ENCODE data around the gene SEPHS2.
"Not testable (repeated sequence)": the region's sequence is repeated elsewhere in the genome, so short reads cannot be mapped to it uniquely, and the experiment has no call there.

SEPHS2 gene

DNA sequence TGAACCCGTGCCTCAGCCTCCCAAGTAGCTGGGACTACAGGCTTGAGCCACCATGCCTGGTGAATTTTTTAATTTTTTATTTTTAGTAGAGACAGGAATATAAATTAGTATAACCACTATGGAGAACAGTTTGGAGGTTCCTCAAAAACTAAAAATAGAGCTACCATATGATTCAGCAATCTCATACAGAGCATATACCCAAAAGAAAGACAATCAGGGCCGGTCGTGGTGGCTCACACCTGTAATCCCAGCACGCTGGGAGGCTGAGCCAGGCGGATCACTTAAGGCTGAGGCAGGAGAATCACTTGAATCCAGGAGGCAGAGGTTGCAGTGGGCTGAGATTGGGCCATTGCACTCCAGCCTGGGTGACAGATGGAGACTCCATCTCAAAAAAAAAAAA lies 15.8 kb upstream of the SEPHS2 start:
- not testable (repeated sequence) for DNase-seq

DNA sequence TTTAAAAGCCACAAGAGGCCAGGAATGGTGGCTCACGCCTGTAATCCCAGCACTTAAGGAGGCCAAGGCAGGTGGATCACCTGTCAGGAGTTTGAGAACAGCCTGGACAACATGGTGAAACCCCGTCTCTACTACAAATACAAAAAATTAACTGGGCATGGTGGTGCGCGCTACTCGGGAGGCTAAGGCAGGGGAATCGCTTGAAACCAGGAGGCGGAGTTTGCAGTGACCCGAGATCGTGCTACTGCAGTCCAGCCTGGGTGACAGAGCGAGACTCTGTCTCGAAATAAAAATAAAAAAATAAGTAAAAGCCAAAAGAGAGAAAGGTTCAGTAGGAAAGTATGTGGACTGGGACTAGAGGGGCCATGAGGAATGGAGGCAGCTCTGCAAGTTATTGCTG lies 13.8 kb upstream of the SEPHS2 start:
- DNase-seq: no peak

DNA sequence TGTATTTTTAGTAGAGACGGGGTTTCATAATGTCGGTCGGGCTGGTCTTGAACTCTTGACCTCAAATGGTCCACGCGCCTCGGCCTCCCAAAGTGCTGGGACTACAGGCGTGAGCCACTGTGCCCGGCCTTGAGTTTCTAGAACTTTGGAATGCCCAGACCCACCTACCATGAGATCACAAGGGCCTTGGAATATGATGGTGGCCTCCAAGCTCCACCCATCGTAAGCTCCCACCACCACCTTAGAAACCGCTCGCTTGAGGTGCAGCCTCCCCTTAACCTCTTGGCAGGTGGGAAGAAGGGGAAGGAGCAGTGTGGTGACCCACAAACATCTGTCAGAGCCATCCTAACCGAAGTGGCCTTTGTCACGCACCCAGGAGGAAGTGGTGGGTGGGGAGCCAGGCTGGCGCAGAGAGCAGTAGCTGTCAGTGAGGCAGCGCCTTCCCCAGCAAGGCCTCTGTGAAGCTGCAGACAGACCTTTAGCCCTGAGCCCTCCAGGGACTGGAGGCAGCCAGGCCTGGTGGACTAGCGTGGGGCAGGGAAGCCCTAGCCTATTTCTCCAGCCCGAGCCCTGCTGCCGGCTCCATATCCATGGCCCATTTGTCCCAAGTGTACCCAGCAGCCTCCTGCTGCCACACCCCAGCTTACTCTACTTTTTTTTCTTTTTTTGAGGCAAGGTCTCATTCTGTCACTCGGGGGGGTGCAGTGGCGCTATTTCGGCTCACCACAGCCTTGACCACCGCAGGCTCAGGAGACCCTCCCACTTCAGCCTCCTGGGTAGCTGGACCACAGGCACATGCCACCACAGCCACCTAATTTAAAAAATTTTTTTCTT lies 13.1 kb upstream of the SEPHS2 start:
- DNase-seq: peak; percentile 90

DNA sequence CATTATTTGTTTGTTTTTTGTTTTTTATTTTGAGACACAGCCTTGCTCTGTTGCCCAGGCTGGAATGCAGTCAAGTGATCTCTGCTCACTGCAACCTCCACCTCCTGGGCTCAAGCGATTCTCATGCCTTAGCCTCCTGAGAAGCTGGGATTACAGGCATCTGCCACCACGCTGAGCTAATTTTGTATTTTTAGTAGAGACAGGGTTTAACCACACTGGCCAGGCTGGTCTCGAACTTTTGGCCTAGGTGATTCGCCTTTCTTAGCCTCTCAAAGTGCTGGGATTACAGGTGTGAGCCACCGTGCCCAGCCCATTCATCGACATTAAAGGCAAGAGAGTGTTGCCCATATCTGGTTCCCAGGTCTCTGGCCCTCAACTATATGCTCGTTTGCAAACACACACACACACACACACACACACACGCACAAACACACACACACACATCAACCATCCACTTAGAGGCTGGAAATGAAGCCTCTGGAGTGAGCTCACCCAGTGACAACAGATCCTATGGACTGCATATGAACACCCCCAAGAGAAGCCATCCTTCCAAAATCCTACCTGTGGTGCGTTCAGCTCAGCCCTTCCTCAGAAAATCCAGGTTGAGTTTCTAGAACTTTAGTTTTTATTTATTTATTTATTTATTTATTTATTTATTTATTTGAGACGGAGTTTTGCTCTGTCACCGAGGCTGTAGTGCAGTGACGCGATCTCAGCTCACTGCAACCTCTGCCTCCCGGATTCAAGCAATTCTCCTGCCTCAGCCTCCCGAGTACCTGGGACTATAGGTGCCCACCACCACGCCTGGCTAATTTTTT lies 12.3 kb upstream of the SEPHS2 start:
- DNase-seq: no peak

GRCh38 chr16:30457256-30457655 lies 11.6 kb upstream of the SEPHS2 start:
- no peak for DNase-seq

DNA sequence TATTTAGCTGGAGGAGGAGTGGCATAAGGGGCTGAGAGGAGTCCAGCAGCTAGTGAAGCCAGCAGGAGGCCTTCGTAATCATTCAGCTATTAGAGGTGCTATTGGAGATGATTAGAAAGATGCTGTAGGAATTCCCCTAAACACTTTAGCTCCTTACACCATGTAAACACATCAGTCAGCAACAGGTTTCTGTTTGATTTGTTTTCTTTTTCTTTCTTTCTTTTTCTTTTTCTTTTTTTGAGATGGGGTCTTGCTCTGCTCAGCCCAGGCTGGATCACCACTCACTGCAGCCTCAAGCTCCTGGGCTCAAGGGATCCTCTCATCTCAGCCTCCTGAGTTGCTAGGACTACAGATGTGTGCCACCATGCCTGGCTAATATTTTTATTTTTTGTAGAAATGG lies 10.6 kb upstream of the SEPHS2 start:
- no peak for DNase-seq

GRCh38 chr16:30452709-30453580 lies 7.3 kb upstream of the SEPHS2 start:
- not testable (repeated sequence) for DNase-seq

DNA sequence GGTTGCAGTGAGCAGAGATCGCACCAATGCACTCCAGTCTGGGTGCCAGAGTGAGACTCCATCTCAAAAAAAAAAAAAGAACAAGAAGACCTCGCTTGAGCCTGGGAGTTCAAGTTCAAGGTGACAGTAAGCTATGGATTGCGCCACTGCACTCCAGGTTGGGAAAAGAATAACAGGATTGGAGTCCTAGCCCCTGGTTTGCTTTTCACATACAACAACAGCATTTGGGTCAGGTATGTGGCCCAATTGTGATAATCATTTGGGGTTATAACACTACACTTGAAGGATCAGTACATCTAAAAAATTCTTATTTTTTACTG lies 3.4 kb upstream of the SEPHS2 start:
- no peak for DNase-seq

- DNase-seq: no peak
Measured at GRCh38 chr16:30447512-30448226, 2.0 kb upstream of the SEPHS2 start.

DNA sequence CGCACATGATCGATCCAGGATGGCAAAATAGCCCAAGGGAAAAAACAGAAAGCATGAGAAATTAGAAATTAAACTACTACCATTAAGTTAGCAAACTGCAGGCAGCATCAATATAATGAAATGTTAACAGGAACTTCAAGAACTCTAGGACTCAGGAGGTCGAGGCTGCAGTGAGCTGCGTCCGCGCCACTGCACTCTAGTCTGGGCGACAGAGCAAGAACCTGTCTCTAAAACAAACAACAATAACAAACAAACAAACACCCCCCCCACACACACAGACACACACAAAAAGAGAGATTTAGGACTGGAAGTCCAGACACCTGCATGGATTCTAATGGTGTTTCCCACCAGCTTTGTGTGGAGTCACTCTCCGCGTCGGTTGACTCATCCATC lies 525 bp upstream of the SEPHS2 start:
- no peak for DNase-seq

DNA sequence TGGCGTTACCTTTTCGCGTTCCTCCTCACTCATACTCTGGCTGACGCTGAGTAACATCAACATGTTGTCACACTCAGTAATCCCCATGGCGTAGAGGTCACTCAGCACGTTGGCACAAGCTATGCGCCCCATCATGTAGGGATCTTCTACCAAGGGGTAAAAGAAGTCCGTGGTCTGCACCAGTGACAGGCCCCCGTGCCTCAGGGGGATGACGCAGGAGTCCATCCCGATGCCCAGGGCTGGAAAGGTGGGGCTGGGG lies 596 bp downstream of the SEPHS2 start:
- no peak for DNase-seq

- DNase-seq: no peak
Measured at GRCh38 chr16:30444231-30445148, 1.2 kb downstream of the SEPHS2 start.

GRCh38 chr16:30443631-30444030 lies 2.0 kb downstream of the SEPHS2 start:
- DNase-seq: no peak

DNA sequence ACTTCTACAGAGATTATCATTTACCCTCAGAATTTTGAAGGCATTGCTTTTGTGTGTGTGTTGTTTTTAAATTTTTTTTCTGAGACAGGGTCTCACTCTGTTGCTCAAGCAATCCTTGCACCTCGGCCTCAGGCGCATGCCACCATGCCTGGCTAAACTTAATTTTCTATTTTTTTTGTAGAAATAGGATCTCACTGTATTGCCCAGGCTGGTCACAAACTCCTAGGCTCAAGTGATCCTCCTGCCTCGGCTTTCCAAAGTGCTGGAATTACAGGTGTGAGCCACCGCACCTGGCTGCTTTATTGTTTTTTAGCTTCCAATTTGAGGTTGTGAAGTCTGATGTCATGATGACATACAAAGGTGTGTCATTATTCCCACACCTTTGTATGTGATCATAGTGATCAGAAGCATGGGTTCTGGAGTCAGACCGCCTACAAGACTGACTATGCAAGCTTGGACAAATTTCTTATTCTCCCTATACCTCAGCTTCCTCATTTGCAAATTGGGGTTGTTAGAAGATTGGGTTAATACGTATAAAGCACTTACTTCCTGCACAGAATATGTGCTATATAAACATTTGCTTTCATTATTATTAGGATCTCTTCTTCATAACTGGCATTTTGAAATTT lies 5.8 kb downstream of the SEPHS2 start:
- no peak for DNase-seq

DNA sequence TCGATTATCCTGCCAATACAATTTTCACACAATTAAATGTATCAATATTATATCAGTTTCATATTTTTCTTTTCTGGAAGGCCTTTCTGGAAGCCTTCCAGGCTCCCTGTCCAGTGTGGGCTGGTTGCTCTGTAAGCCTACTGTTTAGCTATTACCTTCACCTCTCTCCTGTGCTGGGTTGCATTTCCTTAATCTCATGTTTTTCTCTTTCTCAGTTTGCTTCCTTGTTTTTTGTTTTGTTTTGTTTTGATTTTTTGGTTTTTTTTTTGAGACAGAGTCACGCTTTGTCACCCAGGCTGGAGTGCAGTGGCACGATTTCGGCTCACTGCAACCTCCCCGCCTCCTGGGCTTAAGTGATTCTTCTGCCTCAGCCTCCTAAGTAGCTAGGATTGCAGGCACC lies 6.8 kb downstream of the SEPHS2 start:
- DNase-seq: no peak

DNA sequence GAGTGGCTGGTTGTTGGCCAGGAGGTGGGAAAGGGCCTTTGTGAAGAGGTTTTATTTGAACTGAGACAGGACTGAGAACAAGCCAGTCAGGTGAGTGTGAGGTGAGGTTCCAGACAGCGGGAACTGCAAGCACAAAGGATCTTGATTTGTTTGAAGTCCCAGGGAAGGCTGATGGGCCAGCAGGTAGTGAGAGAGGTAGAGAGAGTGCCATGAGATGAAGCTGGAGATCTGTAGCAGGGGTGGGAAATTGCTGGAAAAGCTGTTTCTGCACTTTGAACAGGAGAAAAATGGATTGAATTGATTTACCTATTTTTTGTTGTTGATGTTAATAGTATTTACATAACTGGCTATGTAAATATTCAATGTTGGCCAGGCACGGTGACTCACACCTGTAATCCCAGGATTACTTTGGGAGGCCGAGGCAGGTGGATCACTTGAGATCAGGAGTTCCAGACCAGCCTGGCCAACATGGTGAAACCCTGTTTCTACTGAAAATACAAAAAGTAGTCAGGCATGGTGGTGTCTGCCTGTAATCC lies 8.1 kb downstream of the SEPHS2 start:
- no peak for DNase-seq

DNA sequence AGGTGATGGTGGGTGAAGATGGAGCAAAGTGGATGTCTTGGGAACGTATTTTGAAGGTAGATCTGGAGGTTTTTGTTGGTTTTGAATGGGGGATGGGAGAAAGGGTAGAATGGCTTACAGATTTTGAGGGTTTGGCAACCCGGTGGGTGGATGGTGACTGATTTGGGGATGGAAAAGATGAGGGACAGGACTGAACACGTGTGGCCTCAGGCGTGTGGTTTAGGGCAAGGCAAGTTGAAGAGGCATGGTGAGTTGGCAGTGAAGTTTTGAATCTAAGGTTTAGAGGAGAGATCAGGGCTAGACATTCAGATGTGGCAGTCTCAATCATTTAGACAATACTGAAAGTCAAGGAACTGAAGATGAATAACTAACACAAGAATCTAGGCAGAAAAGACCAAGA lies 10.8 kb downstream of the SEPHS2 start:
- no peak for DNase-seq

DNA sequence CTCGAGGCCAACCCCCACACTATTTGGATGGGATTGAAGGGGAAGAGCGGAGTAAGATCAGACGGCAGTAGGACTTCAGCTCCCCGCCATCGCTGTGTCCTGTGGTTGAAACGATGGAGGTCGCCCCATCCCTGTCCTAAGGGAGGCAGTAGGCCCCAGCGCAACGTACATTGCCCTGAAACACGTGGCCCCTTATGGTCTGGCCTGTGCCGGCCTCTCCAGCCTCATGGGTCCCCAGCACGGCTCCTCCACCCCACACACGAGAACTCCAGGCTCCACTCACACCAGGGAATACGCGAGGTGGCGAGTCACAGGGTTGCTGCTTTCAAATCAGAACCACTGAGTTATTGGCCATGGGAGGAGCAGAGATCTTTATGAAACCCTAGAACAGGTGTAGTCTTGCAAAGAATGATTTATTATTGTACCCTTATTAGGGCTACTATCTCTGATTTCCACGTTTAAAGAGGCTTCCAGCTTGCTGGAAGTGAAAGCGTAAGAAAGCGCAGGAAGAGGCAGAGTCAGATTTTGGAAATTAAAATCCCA lies 15.2 kb downstream of the SEPHS2 start:
- DNase-seq: peak; percentile 48

GRCh38 chr16:30429678-30430427 lies 15.8 kb downstream of the SEPHS2 start, which contains the start of gene DCTPP1:
DCTPP1 (minus strand) TSS chr16:30430030; CDS start chr16:30429980, 50 bp downstream.
- DNase-seq: peak; percentile 95

DNA sequence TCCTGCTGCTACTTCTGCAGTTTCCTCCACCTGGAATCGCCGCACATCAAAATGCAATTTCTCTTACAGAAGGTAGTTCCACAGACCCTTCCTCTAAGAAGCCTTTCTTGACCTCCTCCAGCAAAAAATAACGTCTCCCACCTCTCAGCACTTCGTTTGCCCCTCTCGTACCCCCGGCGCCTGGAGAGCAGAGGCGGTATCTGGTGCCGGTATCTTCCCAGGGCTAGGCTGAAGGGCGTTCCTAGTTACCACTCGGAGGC lies 16.3 kb downstream of the SEPHS2 start:
- DNase-seq: no peak

Data from NK-92 treated with Interleukin-12 subunit alpha and Interleukin-12 subunit beta, amount 100 ng/mL, for 24 hours (cell line).